GM18519 (cell line): ENCODE data around the gene ZDHHC22.

Experiments
- ATAC-seq: cut with Tn5 transposase; IDR thresholded peaks from one replicate; pipeline ENCODE4 v1.9.1; 2021; ENCODE audit warnings: mild to moderate bottlenecking, moderate library complexity; ENCODE audit not compliant: unreplicated experiment, low FRiP score

Gene ZDHHC22

DNA sequence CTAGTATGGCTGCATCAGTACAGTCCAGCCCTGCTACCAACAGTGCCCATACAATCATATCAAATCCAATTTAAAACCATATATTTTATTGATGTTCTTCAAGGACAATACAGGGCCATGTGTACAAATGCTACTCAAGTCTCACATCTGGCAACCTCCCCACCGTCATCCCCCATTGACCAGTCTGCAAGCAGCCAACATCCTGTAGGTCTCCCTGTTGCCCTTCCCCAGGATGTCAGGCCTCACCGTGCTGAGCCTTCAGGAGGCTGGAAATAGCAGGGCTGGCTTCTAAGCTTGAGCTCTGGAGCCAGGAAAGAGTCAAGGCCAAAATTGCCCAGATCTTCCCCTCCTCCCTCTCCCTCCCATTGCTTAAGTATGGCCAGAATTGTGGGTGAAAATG lies 10.4 kb downstream of the ZDHHC22 start:
- no peak for ATAC-seq

- ATAC-seq: no peak
Measured at GRCh38 chr14:77130386-77130785, 11.2 kb downstream of the ZDHHC22 start.

DNA sequence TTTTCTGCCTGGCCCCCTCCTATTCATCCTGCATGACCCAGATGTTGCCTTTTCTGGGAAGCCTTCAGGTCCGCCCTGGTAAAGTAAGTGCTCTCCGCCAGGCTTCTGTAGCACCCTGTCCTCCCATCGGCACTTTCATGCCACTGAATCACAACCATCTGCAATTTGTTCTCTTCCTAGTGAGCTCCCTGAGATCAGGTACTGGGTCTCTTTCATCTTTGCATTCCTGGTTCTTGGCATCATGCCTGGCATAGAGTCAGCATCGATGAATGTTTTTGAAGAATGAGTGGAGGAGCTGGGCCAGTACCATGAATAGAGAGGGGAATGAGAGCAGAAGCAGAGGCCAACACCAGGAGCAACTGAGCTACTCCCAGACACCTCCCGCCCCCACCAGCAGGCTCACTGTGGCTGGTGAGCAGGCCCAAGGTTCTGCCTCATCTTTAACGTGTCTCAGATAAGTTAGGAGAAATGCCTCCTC lies 13.1 kb downstream of the ZDHHC22 start:
- no peak for ATAC-seq

GRCh38 chr14:77126461-77126990 lies 15.1 kb downstream of the ZDHHC22 start:
- no peak for ATAC-seq

DNA sequence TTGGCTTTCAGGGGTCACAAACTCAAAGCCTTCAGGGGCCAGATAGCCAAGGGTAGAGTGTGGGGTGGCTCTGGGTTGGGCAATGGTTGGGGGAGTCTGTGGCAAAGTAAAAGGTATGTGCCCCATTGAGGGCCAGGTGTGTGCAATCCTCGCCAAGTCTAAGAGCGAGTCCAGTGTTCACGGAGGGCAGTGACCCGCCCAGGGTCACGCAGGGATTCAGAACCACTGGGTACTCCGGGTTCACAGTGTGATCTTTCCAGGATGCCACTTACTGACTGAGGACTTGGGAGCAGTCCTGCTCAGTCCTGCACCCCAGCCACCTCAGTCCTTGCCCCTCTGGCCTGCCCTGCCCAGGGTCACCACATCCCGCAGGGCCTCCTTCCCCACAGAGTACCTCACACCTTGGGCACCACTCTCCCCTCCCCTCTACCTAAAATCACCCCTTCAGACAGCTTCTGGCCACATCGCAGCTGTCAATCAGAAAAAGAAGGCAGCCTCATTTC lies 15.7 kb downstream of the ZDHHC22 start:
- no peak for ATAC-seq

- no peak for ATAC-seq
Measured at GRCh38 chr14:77125281-77125801, 16.2 kb downstream of the ZDHHC22 start.

GRCh38 chr14:77124345-77125280 lies 17.0 kb downstream of the ZDHHC22 start:
- ATAC-seq: no peak

- no peak for ATAC-seq
Measured at GRCh38 chr14:77123381-77124325, 17.9 kb downstream of the ZDHHC22 start.

DNA sequence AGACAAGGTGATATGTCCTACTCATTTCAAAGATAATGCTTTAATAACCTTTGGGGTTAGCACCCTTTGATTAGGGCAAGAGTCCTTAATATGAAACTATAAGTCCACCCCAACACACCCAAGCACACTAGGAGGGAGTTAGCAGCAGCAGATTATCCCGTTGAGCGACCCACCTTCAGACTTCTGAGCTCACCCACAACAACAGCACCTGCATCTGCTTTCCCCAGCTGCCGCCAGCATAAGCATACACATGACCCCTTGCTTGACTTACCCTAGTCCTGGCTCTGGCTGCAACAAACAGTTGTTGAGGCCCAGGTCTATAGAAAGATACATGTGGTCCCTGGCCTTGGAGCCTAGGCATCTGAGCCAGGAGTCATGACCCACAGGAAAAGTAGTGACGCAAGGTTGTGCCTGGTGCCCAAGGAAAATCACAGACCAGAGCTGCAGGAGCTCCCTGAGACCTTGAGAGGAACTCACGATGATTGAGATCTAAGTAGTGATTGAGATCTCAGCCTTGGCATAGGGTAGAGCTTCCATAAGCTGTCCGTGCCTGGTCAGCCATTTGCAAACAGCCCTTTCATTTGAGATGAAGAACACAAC lies 19.0 kb downstream of the ZDHHC22 start:
- no peak for ATAC-seq

GRCh38 chr14:77120771-77121743 lies 20.5 kb downstream of the ZDHHC22 start:
- ATAC-seq: peak; percentile 62

DNA sequence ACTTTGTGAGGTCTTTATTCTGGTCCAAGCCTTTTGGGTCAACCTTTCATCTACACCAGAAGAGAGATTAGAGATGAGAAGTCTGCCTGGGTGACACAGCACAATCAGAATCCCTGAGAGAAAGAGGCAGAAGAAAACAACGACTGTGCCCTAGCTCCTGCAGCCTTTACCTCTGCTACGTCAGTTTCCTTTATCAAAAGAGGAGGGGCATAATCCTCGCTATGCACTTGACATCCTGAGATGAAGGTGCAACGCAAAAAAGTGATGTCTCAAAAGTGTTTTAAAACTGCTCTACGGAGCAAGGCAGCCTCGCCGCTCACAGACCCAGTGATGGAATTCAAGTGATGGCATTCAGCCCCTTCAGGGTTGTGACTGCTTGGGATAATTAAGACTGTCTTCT lies 21.7 kb downstream of the ZDHHC22 start:
- ATAC-seq: no peak

DNA sequence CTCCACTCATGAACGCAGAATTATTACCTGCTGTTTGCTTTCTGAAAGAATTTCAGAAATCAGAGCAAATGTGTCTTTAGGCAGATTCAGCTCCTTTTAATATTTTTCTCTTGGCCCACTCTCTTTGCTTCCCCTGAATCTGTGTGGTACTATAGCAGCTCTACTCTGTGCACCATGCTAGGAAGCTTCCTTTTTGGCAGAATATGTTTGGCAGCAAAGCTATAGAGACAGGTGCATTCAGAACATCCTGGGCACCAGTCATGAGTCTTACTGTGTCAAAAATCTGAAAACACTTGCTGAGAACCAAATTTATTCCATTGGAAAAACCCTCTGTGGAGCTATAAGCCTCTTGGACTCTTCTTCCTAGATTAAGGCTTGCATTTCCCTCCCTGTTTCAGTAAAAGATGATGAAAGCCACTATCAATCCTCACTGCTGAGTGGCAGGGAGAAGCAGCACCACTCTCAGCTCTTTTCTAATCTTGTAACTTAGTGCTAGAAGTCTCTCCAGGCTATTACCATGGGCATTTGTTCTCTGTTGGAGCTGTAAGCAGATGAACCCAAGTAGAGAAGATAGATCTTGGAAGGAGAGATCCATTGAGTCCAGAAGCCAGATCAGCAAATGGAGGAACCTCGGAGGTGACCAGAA lies 25.3 kb downstream of the ZDHHC22 start:
- ATAC-seq: no peak

DNA sequence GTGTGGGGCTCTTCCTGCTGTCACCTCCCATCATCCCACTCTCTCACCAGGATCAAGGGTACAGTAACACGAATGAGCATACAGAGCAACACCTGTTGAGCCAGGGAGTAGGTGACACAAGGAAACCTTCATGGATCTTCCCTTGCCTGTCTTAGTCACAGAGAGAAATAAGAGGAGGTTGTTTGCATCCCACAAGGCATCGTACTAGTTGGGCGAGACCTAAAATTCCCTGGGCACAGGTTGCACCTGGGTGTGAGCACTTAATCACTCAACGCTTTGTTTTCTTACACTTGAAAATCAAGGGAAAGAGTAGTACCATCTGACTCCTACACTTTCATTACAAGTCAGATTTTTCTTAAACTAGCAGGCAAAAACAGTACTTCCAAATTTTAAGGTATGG lies 27.0 kb downstream of the ZDHHC22 start:
- ATAC-seq: no peak

GRCh38 chr14:77113644-77114043 lies 27.9 kb downstream of the ZDHHC22 start:
- ATAC-seq: no peak

DNA sequence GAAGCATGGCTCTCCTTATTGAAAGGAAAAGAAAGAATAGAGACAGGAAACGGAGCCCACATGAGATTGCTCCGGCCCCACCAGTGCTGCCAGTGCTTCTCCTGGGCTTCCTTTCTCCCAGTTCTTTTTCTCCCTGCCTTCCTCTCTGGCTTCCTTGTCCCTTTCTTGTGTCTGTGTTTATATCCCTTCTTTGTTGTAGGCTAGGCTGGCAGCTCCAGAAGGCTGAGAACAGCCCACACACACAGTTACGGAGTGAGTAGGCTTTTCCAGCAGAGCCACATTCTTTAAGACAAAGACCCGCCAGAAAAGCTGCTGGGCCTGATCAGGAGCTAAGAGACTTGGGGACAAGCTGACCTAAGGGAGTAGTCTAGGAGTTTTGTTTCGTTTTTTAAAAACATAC lies 30.6 kb downstream of the ZDHHC22 start:
- ATAC-seq: no peak

- no peak for ATAC-seq
Measured at GRCh38 chr14:77110286-77110685, 31.3 kb downstream of the ZDHHC22 start.

- ATAC-seq: no peak
Measured at GRCh38 chr14:77109656-77110055, 31.9 kb downstream of the ZDHHC22 start.

GRCh38 chr14:77108753-77109152 lies 32.8 kb downstream of the ZDHHC22 start:
- ATAC-seq: no peak
